Neural cell (in vitro differentiated cells): ENCODE measurements around the gene ANKRD33B. TPM values are rescaled to one million over a fixed set of nuclear protein-coding genes. Genes with fewer than 3 reads are reported as not detected.

Experiments used
- H2AFZ ChIP-seq: fragments of 200-600, 300-800 bp; sonication (generic), shearing (Covaris generic); 2 replicates; pipeline ENCODE4 v1.6.0; 2014; ENCODE audit warnings: low read depth, mild to moderate bottlenecking, antibody characterized with exemption, low read length, moderate library complexity
- H3F3A ChIP-seq: fragments of 200-600 bp; shearing (Covaris generic); 2 replicates; pipeline ENCODE4 v1.6.1; 2016; ENCODE audit warnings: mild to moderate bottlenecking, moderate library complexity, mixed read lengths, antibody characterized with exemption, low read length; ENCODE audit not compliant: insufficient read depth, poor library complexity, severe bottlenecking
- H3K27ac ChIP-seq: fragments of 200-600, 300-800 bp; sonication (generic), shearing (Covaris generic); 2 replicates; pipeline ENCODE4 v1.5.1; 2014; ENCODE audit warnings: mild to moderate bottlenecking, low read length, moderate library complexity
- H3K27me3 ChIP-seq: fragments of 300-800, 200-600 bp; sonication (generic), shearing (Covaris generic); 2 replicates; pipeline ENCODE4 v1.6.0; 2014; ENCODE audit warnings: mild to moderate bottlenecking, low read depth, low read length, moderate library complexity; ENCODE audit not compliant: insufficient read depth
- H3K36me3 ChIP-seq: fragments of 300-800, 200-600 bp; sonication (generic), shearing (Covaris generic); 2 replicates; pipeline ENCODE4 v1.5.1; 2014; ENCODE audit warnings: mild to moderate bottlenecking, antibody characterized with exemption, low read length, moderate library complexity; ENCODE audit not compliant: insufficient read depth
- H3K4me2 ChIP-seq: fragments of 300-800, 200-600 bp; sonication (generic), shearing (Covaris generic); 2 replicates; pipeline ENCODE4 v1.6.0; 2014; ENCODE audit warnings: mild to moderate bottlenecking, low read length
- H3K4me3 ChIP-seq: fragments of 300-800, 200-600 bp; sonication (generic), shearing (Covaris generic); 2 replicates; pipeline ENCODE4 v1.5.1; 2014; ENCODE audit warnings: mild to moderate bottlenecking, low read length, moderate library complexity
- H3K79me2 ChIP-seq: fragments of 200-600 bp; shearing (Covaris generic); replicated peaks from 2 replicates; pipeline ENCODE4 v1.6.0; 2014; ENCODE audit warnings: mild to moderate bottlenecking, low read length, moderate library complexity; ENCODE audit not compliant: insufficient read depth
- H3K9ac ChIP-seq: fragments of 300-800, 200-600 bp; sonication (generic), shearing (Covaris generic); 2 replicates; pipeline ENCODE4 v1.6.1; 2016; ENCODE audit warnings: mild to moderate bottlenecking, low read length, mixed read lengths
- H3K9me2 ChIP-seq: fragments of 200-600 bp; shearing (Covaris generic); 2 replicates; pipeline ENCODE4 v1.6.1; 2016; ENCODE audit warnings: mild to moderate bottlenecking, low read length, mixed read lengths; ENCODE audit not compliant: insufficient read depth
- H3K9me3 ChIP-seq: fragments of 200-600, 300-800 bp; sonication (generic), shearing (Covaris generic); 2 replicates; pipeline ENCODE4 v1.6.1; 2016; ENCODE audit warnings: mild to moderate bottlenecking, mixed run types, low read length, moderate library complexity, mixed read lengths
- H4K20me1 ChIP-seq: fragments of 200-600 bp; shearing (Covaris generic); 2 replicates; pipeline ENCODE4 v1.6.1; 2016; ENCODE audit warnings: mild to moderate bottlenecking, mixed run types; ENCODE audit not compliant: insufficient read depth
- EP300 ChIP-seq: fragments of 450-650 bp; conservative IDR thresholded peaks from 2 replicates; pipeline ENCODE4 v1.6.1; 2014; ENCODE audit warnings: antibody characterized with exemption, mild to moderate bottlenecking, moderate library complexity; ENCODE audit not compliant: poor library complexity, severe bottlenecking
- EZH2 ChIP-seq: fragments of 200-600, 300-800 bp; shearing (Covaris generic), sonication (generic); IDR thresholded peaks from 2 replicates; pipeline ENCODE4 v1.6.1; 2014; ENCODE audit warnings: antibody characterized with exemption, low read length, borderline replicate concordance, mild to moderate bottlenecking; ENCODE audit not compliant: insufficient read depth, poor library complexity, severe bottlenecking
- MXI1 ChIP-seq: fragments of 450-650 bp; conservative IDR thresholded peaks from 2 replicates; pipeline ENCODE4 v1.6.1; 2014; ENCODE audit warnings: antibody characterized with exemption, mild to moderate bottlenecking; ENCODE audit not compliant: poor library complexity, severe bottlenecking
- POLR2AphosphoS5 ChIP-seq: IDR thresholded peaks from 2 replicates; pipeline ENCODE4 v1.6.1; 2012
- RAD21 ChIP-seq: fragments of 450-650 bp; conservative IDR thresholded peaks from 2 replicates; pipeline ENCODE4 v1.6.1; 2014; ENCODE audit warnings: antibody characterized with exemption, mild to moderate bottlenecking, moderate library complexity
- REST ChIP-seq: IDR thresholded peaks from 2 replicates; pipeline ENCODE4 v1.6.1; 2012; ENCODE audit warnings: borderline replicate concordance
- SMC3 ChIP-seq: fragments of 450-650 bp; conservative IDR thresholded peaks from 2 replicates; pipeline ENCODE4 v1.6.1; 2014; ENCODE audit warnings: antibody characterized with exemption, mild to moderate bottlenecking, moderate library complexity; ENCODE audit not compliant: poor library complexity
- TAF1 ChIP-seq: IDR thresholded peaks from 2 replicates; pipeline ENCODE4 v1.6.1; 2012; ENCODE audit warnings: low read depth
- polyA plus RNA-seq: library from polyadenylated mRNA; depleted of rRNA; stranded (reverse); fragments of >200 nt; gene quantifications from 2 replicates; pipeline ENCODE4 v1.2.3, GENCODE V29; 2014
- TF ChIP-seq, protein P1 (sequence below): fragments of 450-650 bp; IDR thresholded peaks from 2 replicates; pipeline ENCODE4 v1.5.1; 2014; ENCODE audit warnings: antibody characterized with exemption, mild to moderate bottlenecking, moderate library complexity; ENCODE audit not compliant: poor library complexity, severe bottlenecking

ANKRD33B gene
- polyA plus RNA-seq, 1 donor from 2014 or later = not detected

DNA sequence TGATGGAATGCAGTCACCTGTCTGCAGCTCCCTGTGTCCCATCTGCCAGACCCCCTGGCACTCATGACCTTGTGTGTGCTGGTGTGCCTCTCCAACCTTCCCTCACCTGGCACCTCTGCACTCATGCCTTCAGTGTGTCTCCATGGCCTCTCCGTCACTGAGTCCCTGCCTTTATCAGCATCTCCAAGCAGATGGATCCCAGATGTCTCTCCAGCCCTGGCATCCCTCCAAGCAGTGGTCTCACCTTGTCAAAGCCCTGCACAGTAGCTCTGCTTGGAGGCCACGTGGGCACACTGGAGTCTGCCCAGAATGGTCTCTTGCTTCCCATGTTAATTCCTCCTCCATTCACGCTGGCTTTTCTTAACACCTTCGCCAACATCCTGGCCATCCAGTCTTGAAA lies 112.4 kb downstream of the ANKRD33B start:
- H3K9me2 ChIP-seq = no peaks in the 10 kb centered on the region
- H2AFZ ChIP-seq = no peak overlapping the region
- no peak overlapping the region for H3K9ac ChIP-seq
- H3K4me3 ChIP-seq = no peak overlapping the region
- no peaks in the 10 kb centered on the region for H4K20me1 ChIP-seq
- no peaks in the 10 kb centered on the region for H3F3A ChIP-seq
- H3K27ac ChIP-seq = no peak overlapping the region
- no peaks in the 10 kb centered on the region for H3K9me3 ChIP-seq
- no peaks in the 10 kb centered on the region for H3K36me3 ChIP-seq
- no peaks in the 10 kb centered on the region for H3K79me2 ChIP-seq
- no peaks in the 10 kb centered on the region for H3K27me3 ChIP-seq
- H3K4me2 ChIP-seq = no peak overlapping the region
- no peak for TF ChIP-seq POLR2AphosphoS5
- TF ChIP-seq, protein P1, sequence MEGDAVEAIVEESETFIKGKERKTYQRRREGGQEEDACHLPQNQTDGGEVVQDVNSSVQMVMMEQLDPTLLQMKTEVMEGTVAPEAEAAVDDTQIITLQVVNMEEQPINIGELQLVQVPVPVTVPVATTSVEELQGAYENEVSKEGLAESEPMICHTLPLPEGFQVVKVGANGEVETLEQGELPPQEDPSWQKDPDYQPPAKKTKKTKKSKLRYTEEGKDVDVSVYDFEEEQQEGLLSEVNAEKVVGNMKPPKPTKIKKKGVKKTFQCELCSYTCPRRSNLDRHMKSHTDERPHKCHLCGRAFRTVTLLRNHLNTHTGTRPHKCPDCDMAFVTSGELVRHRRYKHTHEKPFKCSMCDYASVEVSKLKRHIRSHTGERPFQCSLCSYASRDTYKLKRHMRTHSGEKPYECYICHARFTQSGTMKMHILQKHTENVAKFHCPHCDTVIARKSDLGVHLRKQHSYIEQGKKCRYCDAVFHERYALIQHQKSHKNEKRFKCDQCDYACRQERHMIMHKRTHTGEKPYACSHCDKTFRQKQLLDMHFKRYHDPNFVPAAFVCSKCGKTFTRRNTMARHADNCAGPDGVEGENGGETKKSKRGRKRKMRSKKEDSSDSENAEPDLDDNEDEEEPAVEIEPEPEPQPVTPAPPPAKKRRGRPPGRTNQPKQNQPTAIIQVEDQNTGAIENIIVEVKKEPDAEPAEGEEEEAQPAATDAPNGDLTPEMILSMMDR = no peak

- H3K36me3 ChIP-seq = no peaks in the 10 kb centered on the region
- no peaks in the 10 kb centered on the region for H3F3A ChIP-seq
These were observed 113.1 kb downstream of the ANKRD33B start for GRCh38 chr5:10676946-10677345.

DNA sequence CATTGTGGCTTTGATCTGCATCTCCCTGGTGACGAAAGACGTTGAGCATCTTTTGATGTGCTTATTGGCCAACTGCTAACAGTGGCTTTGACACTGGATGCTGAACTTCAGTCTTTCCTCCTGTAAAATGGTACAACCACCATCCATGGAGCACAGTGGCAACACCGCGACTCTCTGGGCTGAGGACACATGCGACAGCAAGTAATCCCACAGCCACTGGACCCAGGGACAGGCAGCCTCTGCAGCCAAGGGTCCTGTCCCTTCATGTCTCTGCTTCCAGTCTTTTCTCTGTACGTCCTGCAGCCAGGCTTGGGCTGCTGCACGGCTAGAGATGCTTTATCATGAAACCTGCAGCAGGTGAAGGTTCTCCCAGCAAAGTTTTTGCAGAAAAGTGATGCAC lies 113.7 kb downstream of the ANKRD33B start:
- no peaks in the 10 kb centered on the region for H3K27me3 ChIP-seq
- no peak overlapping the region for H3K27ac ChIP-seq
- H3K36me3 ChIP-seq = no peaks in the 10 kb centered on the region
- H3F3A ChIP-seq = no peaks in the 10 kb centered on the region
- no peaks in the 10 kb centered on the region for H3K9me2 ChIP-seq
- no peak overlapping the region for H3K4me3 ChIP-seq
- no peak for TF ChIP-seq EZH2
- no peak for TF ChIP-seq MXI1
- TF ChIP-seq, protein P1 = no peak
- no peak for TF ChIP-seq REST
- no peak for TF ChIP-seq EP300
- TF ChIP-seq POLR2AphosphoS5 = no peak
- TF ChIP-seq TAF1 = no peak
- no peak for TF ChIP-seq RAD21
- TF ChIP-seq SMC3 = no peak
- H3K9ac ChIP-seq = no peak overlapping the region
- no peak overlapping the region for H3K4me2 ChIP-seq
- H3K9me3 ChIP-seq = no peaks in the 10 kb centered on the region
- H4K20me1 ChIP-seq = no peaks in the 10 kb centered on the region
- no peak overlapping the region for H2AFZ ChIP-seq
- no peaks in the 10 kb centered on the region for H3K79me2 ChIP-seq

More at GRCh38 chr5:10676946-10677345, 113.1 kb downstream of the ANKRD33B start:
- TF ChIP-seq EZH2 (no peak), EP300 (no peak), SMC3 (no peak), MXI1 (no peak), TAF1 (no peak), POLR2AphosphoS5 (no peak)
- TF ChIP-seq, protein P1 = no peak
- Histone ChIP-seq H3K79me2 (no peaks in the 10 kb centered on the region), H3K4me2 (no peak overlapping the region), H3K9me3 (no peaks in the 10 kb centered on the region), H3K9me2 (no peaks in the 10 kb centered on the region), H3K4me3 (no peak overlapping the region), H3K27me3 (no peaks in the 10 kb centered on the region), H3K9ac (no peak overlapping the region), H4K20me1 (no peaks in the 10 kb centered on the region), H3K27ac (no peak overlapping the region), H2AFZ (no peak overlapping the region)
